ENCODE measurements around the gene LIMS1.

The LIMS1 gene

DNA sequence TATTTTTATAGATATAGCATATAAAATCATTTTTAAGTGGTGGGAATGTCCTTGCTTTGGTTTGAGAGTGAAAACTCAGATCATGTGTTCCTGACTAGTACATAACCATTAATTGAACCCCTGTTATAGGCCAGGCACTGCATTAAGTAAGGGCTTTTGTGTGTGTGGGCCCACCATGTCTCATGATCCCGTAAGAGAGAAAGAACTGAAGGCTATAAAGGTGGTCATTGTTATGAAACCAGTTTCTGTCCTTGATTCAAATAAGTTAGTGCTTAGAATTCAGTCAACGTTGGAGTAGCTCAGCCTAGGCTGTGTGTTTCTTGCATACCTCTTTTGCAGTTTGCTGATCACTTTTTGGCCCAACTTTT, 91.5 kb downstream of the LIMS1 start:
- no peaks in the 10 kb centered on the region for H3K4me1 ChIP-seq
- H3K9me3 ChIP-seq, result no peaks in the 10 kb centered on the region
- H3K27me3 ChIP-seq, result no peaks in the 10 kb centered on the region
- TF ChIP-seq CTCF (IDR thresholded peaks at IDR 0.05; ENCODE audit: low read depth, low read length), result no peak
- no peaks in the 10 kb centered on the region for H3K36me3 ChIP-seq
- no peak overlapping the region for H3K4me3 ChIP-seq (ENCODE audit: low read depth, low read length)
- no peak for DNase-seq

- no peak overlapping the region for H3K4me3 ChIP-seq (ENCODE audit: low read depth, low read length)
- TF ChIP-seq CTCF (IDR thresholded peaks at IDR 0.05; ENCODE audit: low read depth, low read length), result no peak
- no peaks in the 10 kb centered on the region for H3K4me1 ChIP-seq
- H3K36me3 ChIP-seq, result no peaks in the 10 kb centered on the region
- H3K9me3 ChIP-seq, result no peaks in the 10 kb centered on the region
- H3K27me3 ChIP-seq, result no peaks in the 10 kb centered on the region
- no peak for DNase-seq
Observed at GRCh38 chr2:108626995-108627394, 92.7 kb downstream of the LIMS1 start.

GRCh38 chr2:108627911-108628567, 93.8 kb downstream of the LIMS1 start:
- no peak for DNase-seq
- Histone ChIP-seq H3K4me1 (no peaks in the 10 kb centered on the region), H3K27me3 (no peaks in the 10 kb centered on the region), H3K4me3 (ENCODE audit: low read depth, low read length) (no peak overlapping the region), H3K9me3 (no peaks in the 10 kb centered on the region), H3K36me3 (no peaks in the 10 kb centered on the region)
- no peak for TF ChIP-seq CTCF (IDR thresholded peaks at IDR 0.05; ENCODE audit: low read depth, low read length)

GRCh38 chr2:108628936-108629335, 94.7 kb downstream of the LIMS1 start:
- H3K4me1 ChIP-seq, result peaks cover 2% of the 10 kb centered on the region; the same call in 1 of the 2 replicates
- no peaks in the 10 kb centered on the region for H3K27me3 ChIP-seq
- no peaks in the 10 kb centered on the region for H3K36me3 ChIP-seq

GRCh38 chr2:108629417-108629816, 95.1 kb downstream of the LIMS1 start:
- TF ChIP-seq CTCF (IDR thresholded peaks at IDR 0.05; ENCODE audit: low read depth, low read length), result no peak
- no peak for DNase-seq
- Histone ChIP-seq H3K4me3 (ENCODE audit: low read depth, low read length) (no peak overlapping the region), H3K4me1 (peaks cover 3% of the 10 kb centered on the region; the same call in 1 of the 2 replicates), H3K36me3 (no peaks in the 10 kb centered on the region), H3K27me3 (no peaks in the 10 kb centered on the region), H3K9me3 (no peaks in the 10 kb centered on the region)

More at GRCh38 chr2:108628936-108629335, 94.7 kb downstream of the LIMS1 start:
- TF ChIP-seq CTCF (IDR thresholded peaks at IDR 0.05; ENCODE audit: low read depth, low read length), result no peak
- Histone ChIP-seq H3K4me3 (ENCODE audit: low read depth, low read length) (no peak overlapping the region), H3K9me3 (no peaks in the 10 kb centered on the region)
- no peak for DNase-seq

- no peak for TF ChIP-seq CTCF (IDR thresholded peaks at IDR 0.05; ENCODE audit: low read depth, low read length)
- no peak for DNase-seq
- no peaks in the 10 kb centered on the region for H3K36me3 ChIP-seq
- peaks cover 3% of the 10 kb centered on the region; the same call in 1 of the 2 replicates for H3K4me1 ChIP-seq
- H3K27me3 ChIP-seq, result no peaks in the 10 kb centered on the region
- no peaks in the 10 kb centered on the region for H3K9me3 ChIP-seq
- H3K4me3 ChIP-seq (ENCODE audit: low read depth, low read length), result no peak overlapping the region
Observed at GRCh38 chr2:108630567-108631405, 96.5 kb downstream of the LIMS1 start.

Data from BE2C (cell line).